Right lobe of liver (tissue), 6 donors: ENCODE results near the gene NR3C2. TPM values are rescaled to one million over a fixed set of nuclear protein-coding genes. Genes with fewer than 3 reads are reported as not detected.

Experiments used
- ATAC-seq, 4 donors: fragments of 200-7000 bp; cut with Tn5 transposase; one replicate each; pipeline ENCODE4 v1.9.1; 2020; ENCODE audit warnings: mild to moderate bottlenecking in 4 of 4, moderate library complexity in 4 of 4
- DNase-seq, 3 donors: peaks; one replicate each; pipeline ENCODE4 v3.0.0-alpha.2; 2020
- H3K27ac ChIP-seq, 3 donors: fragments of 200-600 bp; one replicate each; pipeline ENCODE4 v1.8.0; 2022
- H3K27me3 ChIP-seq, 2 donors: fragments of 200-600 bp; one replicate each; pipeline ENCODE4 v1.8.0; 2022
- H3K36me3 ChIP-seq, 4 donors: fragments of 200-600 bp; sonication (generic) in 1 of 4; one replicate each; pipeline versions ENCODE4 v1.5.1 to v1.8.0; 2017 to 2022; ENCODE audit warnings: control low read depth in 1 of 4
- H3K4me1 ChIP-seq, 4 donors: fragments of 200-600 bp; sonication (generic) in 1 of 4; one replicate each; pipeline versions ENCODE4 v1.5.1 to v1.8.0; 2017 to 2022; ENCODE audit warnings: control low read depth in 1 of 4
- H3K4me3 ChIP-seq, 3 donors: fragments of 200-600 bp; one replicate each; pipeline ENCODE4 v1.8.0; 2022
- H3K9me3 ChIP-seq, 4 donors: fragments of 200-600 bp; sonication (generic) in 1 of 4; one replicate each; pipeline versions ENCODE4 v1.5.1 to v1.8.0; 2017 to 2022; ENCODE audit warnings: control low read depth in 1 of 4
- POLR2A ChIP-seq: fragments of 450-650 bp; IDR thresholded peaks from one replicate; pipeline ENCODE4 v1.6.1; 2017; ENCODE audit warnings: antibody characterized with exemption, mild to moderate bottlenecking
- WGBS: methylation state at CpG from one replicate; pipeline ENCODE4 v1.1.6; 2018; ENCODE audit warnings: low coverage, low lambda C conversion rate; ENCODE audit not compliant: insufficient coverage; ENCODE audit errors: missing lambda C conversion rate; 5-methylcytosine and 5-hydroxymethylcytosine counted together
- intact Hi-C, 2 donors: fragments of 100-400 bp; cut with DNase I; formaldehyde crosslinking; loops; one replicate each; pipeline versions ENCODE4 v1.11.2 to v1.14.1; 2022
- total RNA-seq, 6 experiments: library from RNA; depleted of rRNA in 2 of 6; stranded (reverse); fragments of >200 nt in 2 of 6; fragmentation: NEBNext Ultra II Directional in 3 of 6; extraction: Animal tissue kit (Norgen Biotek cat#: 25700) in 3 of 6; gene quantifications; one replicate each; pipeline versions ENCODE4 v1.1.0 to v1.2.4, GENCODE V29; 2016 to 2023
- TF ChIP-seq, protein P1 (sequence below), 4 donors: fragments of 200-600 bp in 3 of 4; fragments of 450-650 bp in 1 of 4; IDR thresholded peaks; one replicate each; pipeline versions ENCODE4 v1.5.1 to v1.8.0; 2016 to 2022; ENCODE audit warnings: antibody characterized with exemption in 4 of 4, mild to moderate bottlenecking in 2 of 4
- donor health status: DM: no; HTN: yes; CAD: no.
- donor health status: DM: no; HTN: no; CAD: no.
- donor health status: DM: no; HTN: no; CAD: no.
- donor health status: DM: no; HTN: yes; CAD: no.
- donor health status: DM: no; HTN: yes; CAD: no.

Gene NR3C2
- total RNA-seq, 6 experiments from 2014 or later, result 4.8 to 15.9 (median 8.9) TPM

GRCh38 chr4:148029781-148030180 is 412.4 kb downstream of the NR3C2 start:
- no peak for ATAC-seq
- Histone ChIP-seq H3K4me3 (no peak overlapping the region), H3K4me1 (peaks cover 0 to under 1% (median 0%) of the 10 kb centered on the region in 4 donors), H3K36me3 (no peaks in the 10 kb centered on the region), H3K27me3 (no peaks in the 10 kb centered on the region), H3K27ac (no peak overlapping the region), H3K9me3 (no peaks in the 10 kb centered on the region)
- intact Hi-C loops, result no loop called here
- WGBS, result 61% methylated on average over 3 of the region's 3 CpGs
- no peak for DNase-seq
- no peak for TF ChIP-seq POLR2A
- TF ChIP-seq, protein P1, sequence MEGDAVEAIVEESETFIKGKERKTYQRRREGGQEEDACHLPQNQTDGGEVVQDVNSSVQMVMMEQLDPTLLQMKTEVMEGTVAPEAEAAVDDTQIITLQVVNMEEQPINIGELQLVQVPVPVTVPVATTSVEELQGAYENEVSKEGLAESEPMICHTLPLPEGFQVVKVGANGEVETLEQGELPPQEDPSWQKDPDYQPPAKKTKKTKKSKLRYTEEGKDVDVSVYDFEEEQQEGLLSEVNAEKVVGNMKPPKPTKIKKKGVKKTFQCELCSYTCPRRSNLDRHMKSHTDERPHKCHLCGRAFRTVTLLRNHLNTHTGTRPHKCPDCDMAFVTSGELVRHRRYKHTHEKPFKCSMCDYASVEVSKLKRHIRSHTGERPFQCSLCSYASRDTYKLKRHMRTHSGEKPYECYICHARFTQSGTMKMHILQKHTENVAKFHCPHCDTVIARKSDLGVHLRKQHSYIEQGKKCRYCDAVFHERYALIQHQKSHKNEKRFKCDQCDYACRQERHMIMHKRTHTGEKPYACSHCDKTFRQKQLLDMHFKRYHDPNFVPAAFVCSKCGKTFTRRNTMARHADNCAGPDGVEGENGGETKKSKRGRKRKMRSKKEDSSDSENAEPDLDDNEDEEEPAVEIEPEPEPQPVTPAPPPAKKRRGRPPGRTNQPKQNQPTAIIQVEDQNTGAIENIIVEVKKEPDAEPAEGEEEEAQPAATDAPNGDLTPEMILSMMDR (IDR thresholded peaks at IDR 0.05), result no peak
